Osteocyte (in vitro differentiated cells): ENCODE data around the gene ECT2. TPM values are rescaled to one million over a fixed set of nuclear protein-coding genes. Genes with fewer than 3 reads are reported as not detected.
A peak's percentile ranks its signal among the peaks of the same experiment; 100 is the strongest.
"Not testable (repeated sequence)": the region's sequence is repeated elsewhere in the genome, so short reads cannot be mapped to it uniquely, and the experiment has no call there.

Experiments
- DNase-seq: peaks from one replicate; pipeline ENCODE4 v3.0.0; 2021; ENCODE audit warnings: mixed read lengths; ENCODE audit not compliant: unreplicated experiment; ENCODE audit errors: extremely low spot score
- H3K27ac Mint-ChIP-seq: one replicate; pipeline ENCODE4 v1.8.0; 2021; ENCODE audit warnings: mild to moderate bottlenecking, mixed read lengths; ENCODE audit not compliant: unreplicated experiment
- H3K27me3 Mint-ChIP-seq: one replicate; pipeline ENCODE4 v1.8.0; 2021; ENCODE audit warnings: mixed read lengths; ENCODE audit not compliant: unreplicated experiment
- H3K36me3 Mint-ChIP-seq: one replicate; pipeline ENCODE4 v1.8.0; 2021; ENCODE audit warnings: mixed read lengths; ENCODE audit not compliant: unreplicated experiment
- H3K4me1 Mint-ChIP-seq: one replicate; pipeline ENCODE4 v1.8.0; 2021; ENCODE audit warnings: mixed read lengths; ENCODE audit not compliant: unreplicated experiment
- H3K4me3 Mint-ChIP-seq: one replicate; pipeline ENCODE4 v1.8.0; 2021; ENCODE audit warnings: mild to moderate bottlenecking, moderate library complexity, mixed read lengths; ENCODE audit not compliant: unreplicated experiment
- H3K9me3 Mint-ChIP-seq: one replicate; pipeline ENCODE4 v1.8.0; 2021; ENCODE audit warnings: mixed read lengths; ENCODE audit not compliant: unreplicated experiment
- total RNA-seq: library from RNA; stranded (reverse); gene quantifications from 2 replicates; pipeline ENCODE4 v1.2.1, GENCODE V29; 2021
- TF ChIP-seq, protein P1 (sequence below): fragments of 200-600 bp; sonication (generic); IDR thresholded peaks from 2 replicates; pipeline ENCODE4 v1.5.0; 2021; ENCODE audit warnings: antibody characterized with exemption, mild to moderate bottlenecking, moderate library complexity

The ECT2 gene
- total RNA-seq, 1 donor from 2014 or later = 18.9 TPM

DNA sequence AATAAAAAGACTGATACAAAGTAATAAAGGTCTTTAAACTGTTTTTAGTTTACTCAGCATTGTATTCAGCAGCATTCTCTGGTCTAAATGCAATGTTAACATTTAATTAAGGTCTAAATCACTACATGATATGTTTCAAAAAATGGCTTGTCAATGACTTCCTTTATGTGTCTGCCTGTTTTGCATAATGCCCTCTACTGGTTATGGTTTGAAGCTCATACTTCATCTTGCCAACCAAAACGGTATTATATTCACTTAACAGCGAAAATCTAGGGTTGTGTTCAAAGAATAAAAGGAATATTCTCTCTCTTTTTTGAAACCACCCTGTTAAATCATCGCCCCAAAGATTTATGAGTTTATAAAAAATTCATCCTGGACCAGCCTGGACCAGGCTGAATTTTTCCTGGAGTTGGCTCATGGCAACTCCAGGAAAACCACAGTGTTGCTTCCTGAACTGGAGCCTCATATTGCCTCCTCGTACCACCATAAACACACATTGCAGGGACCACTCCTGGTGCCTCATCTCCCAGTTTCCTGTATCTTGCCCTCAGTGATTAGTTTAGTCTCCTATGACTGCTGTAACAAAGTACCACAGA, 32.9 kb upstream of the ECT2 start:
- TF ChIP-seq, protein P1, sequence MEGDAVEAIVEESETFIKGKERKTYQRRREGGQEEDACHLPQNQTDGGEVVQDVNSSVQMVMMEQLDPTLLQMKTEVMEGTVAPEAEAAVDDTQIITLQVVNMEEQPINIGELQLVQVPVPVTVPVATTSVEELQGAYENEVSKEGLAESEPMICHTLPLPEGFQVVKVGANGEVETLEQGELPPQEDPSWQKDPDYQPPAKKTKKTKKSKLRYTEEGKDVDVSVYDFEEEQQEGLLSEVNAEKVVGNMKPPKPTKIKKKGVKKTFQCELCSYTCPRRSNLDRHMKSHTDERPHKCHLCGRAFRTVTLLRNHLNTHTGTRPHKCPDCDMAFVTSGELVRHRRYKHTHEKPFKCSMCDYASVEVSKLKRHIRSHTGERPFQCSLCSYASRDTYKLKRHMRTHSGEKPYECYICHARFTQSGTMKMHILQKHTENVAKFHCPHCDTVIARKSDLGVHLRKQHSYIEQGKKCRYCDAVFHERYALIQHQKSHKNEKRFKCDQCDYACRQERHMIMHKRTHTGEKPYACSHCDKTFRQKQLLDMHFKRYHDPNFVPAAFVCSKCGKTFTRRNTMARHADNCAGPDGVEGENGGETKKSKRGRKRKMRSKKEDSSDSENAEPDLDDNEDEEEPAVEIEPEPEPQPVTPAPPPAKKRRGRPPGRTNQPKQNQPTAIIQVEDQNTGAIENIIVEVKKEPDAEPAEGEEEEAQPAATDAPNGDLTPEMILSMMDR = peak; percentile 23
- H3K27me3 Mint-ChIP-seq = no peaks in the 10 kb centered on the region
- peaks cover 4% of the 10 kb centered on the region for H3K36me3 Mint-ChIP-seq
- no peaks in the 10 kb centered on the region for H3K4me1 Mint-ChIP-seq
- H3K4me3 Mint-ChIP-seq = no peak overlapping the region
- DNase-seq = no peak
- no peak overlapping the region for H3K27ac Mint-ChIP-seq
- peaks cover 8% of the 10 kb centered on the region for H3K9me3 Mint-ChIP-seq

DNA sequence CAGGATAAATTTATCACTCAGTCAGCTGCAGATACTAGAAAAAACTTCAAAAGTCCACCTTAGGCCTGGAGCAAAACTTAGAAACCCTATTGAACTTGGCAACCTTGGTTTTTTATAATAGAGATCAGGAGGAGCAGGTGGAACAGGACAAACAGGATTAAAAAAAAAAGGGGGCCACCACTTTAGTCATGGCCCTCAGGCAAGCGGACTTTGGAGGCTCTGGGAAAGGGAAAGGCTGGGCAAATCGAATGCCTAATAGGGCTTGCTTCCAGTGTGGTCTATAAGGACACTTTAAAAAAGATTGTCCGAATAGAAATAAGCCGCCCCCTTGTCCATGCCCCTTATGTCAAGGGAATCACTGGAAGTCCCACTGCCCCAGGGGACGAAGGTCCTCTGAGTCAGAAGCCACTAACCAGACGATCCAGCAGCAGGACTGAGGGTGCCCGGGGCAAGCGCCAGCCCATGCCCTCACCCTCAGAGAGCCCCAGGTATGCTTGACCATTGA, 27.9 kb upstream of the ECT2 start:
- H3K9me3 Mint-ChIP-seq = peaks cover 15% of the 10 kb centered on the region
- H3K27ac Mint-ChIP-seq, H3K27me3 Mint-ChIP-seq, DNase-seq, H3K4me1 Mint-ChIP-seq, H3K4me3 Mint-ChIP-seq, H3K36me3 Mint-ChIP-seq: not testable (repeated sequence)

DNA sequence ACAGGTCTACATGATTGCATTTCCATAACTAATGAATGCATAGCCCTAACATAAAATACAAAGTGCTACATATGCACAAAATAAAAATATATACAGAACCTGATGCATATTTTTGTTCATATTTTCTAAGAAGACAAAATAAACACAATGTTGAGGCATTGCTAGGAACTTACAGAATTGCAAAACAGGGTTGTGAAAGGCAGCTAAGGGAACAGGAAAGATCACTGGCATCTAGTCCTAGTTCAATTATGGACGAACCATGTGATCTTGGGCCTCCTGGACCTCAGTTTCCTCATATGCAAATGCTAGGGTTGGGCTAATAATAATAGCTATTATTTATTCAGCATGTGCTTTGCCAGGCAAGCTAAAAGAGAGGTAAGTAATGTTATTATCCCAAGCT, 24.1 kb upstream of the ECT2 start:
- no peak overlapping the region for H3K4me3 Mint-ChIP-seq
- H3K27ac Mint-ChIP-seq = no peak overlapping the region
- H3K4me1 Mint-ChIP-seq = no peaks in the 10 kb centered on the region
- TF ChIP-seq, protein P1 = no peak
- H3K9me3 Mint-ChIP-seq = peaks cover 7% of the 10 kb centered on the region
- no peaks in the 10 kb centered on the region for H3K36me3 Mint-ChIP-seq
- DNase-seq = no peak
- H3K27me3 Mint-ChIP-seq = no peaks in the 10 kb centered on the region

DNA sequence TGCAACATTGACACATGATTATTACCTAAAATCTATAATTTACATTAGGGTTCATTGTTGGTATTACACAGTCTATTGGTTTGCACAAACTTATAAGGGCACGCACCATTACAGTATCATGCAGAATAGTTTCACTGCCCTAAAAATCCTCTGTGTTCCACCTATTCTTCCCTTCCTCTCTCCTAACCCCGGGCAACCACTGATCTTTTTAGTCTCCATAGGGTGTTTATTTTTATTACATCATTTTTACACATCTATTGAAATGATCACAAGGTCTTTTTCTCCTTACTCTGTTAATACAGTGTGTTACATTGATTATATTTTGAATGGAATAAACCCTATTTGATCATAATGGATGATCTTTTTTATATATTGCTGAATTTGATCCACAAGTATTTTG, 15.5 kb upstream of the ECT2 start:
- peaks cover 4% of the 10 kb centered on the region for H3K27me3 Mint-ChIP-seq
- H3K9me3 Mint-ChIP-seq = no peaks in the 10 kb centered on the region
- no peaks in the 10 kb centered on the region for H3K4me1 Mint-ChIP-seq
- no peak overlapping the region for H3K27ac Mint-ChIP-seq
- TF ChIP-seq, protein P1 = no peak
- no peak overlapping the region for H3K4me3 Mint-ChIP-seq
- DNase-seq = no peak
- H3K36me3 Mint-ChIP-seq = no peaks in the 10 kb centered on the region

DNA sequence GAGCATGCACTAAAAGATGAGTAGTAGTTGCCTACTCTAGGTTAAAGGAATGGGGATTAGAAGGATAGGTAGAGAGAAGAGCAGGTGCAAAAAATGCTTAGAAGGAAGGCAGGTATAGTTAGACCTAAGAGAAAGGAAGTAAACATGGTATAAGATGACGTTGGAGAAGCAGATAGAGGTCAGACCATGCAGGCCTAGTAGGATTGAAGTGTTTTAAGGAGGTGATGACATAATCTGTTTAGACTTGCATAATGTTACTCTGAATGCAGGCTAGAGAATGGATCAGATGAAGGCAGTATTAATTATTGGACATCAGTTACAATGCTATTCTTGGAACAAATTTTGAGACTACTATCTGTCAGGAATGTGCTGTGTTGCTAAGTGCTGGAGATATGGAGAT, 11.1 kb upstream of the ECT2 start:
- no peak overlapping the region for H3K27ac Mint-ChIP-seq
- H3K27me3 Mint-ChIP-seq = no peaks in the 10 kb centered on the region
- TF ChIP-seq, protein P1 = no peak
- H3K4me3 Mint-ChIP-seq = no peak overlapping the region
- no peaks in the 10 kb centered on the region for H3K4me1 Mint-ChIP-seq
- H3K9me3 Mint-ChIP-seq = no peaks in the 10 kb centered on the region
- H3K36me3 Mint-ChIP-seq = no peaks in the 10 kb centered on the region
- no peak for DNase-seq
